ENCODE results near the gene COMP.

DNA sequence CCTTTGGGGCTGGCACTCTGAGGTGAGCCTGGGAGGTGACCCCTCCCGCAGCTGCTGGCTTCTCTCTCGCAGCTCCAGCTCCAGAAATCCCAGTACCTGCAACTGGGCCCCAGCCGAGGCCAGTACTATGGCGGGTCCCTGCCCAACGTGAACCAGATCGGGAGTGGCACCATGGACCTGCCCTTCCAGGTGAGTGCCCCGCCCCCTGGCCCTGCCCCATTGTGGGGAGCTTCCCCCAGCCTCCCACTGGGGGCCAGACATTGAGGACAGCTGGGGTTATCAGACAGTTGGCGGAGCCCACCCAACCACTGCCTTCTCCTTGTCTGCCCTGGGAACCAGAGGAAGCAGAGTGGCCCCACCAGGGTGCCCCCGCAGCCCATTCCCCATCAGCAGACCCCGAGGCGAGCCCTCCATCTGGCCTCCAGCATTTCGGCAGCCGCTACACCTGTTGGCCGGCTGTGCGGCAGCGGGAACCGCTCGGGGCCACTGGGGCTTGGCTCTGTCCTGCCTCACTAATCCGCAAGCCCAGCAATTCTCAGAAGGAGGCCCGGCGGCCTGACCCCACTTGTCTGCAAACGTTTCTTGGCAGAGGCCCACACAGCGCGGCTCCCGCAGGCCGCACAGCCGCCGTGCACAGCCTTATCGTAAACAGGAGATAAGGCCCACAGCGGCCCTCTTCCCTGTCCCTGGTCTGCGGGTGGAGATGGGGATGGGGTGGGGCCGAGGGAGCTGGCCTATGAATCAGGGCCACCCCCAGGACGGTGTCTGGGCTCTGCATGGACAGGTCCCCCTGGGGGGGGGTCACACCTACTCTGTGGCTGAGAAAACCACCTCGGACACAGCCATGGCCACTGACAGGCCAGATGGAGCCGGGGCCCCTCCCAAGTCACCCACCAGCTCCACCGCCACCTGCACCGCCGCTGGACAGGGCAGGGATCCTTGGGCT, 48.0 kb downstream of the COMP start:
- peak in 1 of 2 experiments; percentile 80; a peak in 2 of 4 replicates for TF ChIP-seq EP300 (IDR thresholded peaks at IDR 0.05; ENCODE audit: borderline replicate concordance in 1 of 2, low read depth in 1 of 2, low read length in 1 of 2)
- TF ChIP-seq TAF1 (IDR thresholded peaks at IDR 0.05; ENCODE audit: borderline replicate concordance, low read depth, low read length), result no peak
- no peak for TF ChIP-seq ELF1 (IDR thresholded peaks at IDR 0.05)
- TF ChIP-seq, protein P1, sequence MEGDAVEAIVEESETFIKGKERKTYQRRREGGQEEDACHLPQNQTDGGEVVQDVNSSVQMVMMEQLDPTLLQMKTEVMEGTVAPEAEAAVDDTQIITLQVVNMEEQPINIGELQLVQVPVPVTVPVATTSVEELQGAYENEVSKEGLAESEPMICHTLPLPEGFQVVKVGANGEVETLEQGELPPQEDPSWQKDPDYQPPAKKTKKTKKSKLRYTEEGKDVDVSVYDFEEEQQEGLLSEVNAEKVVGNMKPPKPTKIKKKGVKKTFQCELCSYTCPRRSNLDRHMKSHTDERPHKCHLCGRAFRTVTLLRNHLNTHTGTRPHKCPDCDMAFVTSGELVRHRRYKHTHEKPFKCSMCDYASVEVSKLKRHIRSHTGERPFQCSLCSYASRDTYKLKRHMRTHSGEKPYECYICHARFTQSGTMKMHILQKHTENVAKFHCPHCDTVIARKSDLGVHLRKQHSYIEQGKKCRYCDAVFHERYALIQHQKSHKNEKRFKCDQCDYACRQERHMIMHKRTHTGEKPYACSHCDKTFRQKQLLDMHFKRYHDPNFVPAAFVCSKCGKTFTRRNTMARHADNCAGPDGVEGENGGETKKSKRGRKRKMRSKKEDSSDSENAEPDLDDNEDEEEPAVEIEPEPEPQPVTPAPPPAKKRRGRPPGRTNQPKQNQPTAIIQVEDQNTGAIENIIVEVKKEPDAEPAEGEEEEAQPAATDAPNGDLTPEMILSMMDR (IDR thresholded peaks at IDR 0.05), result no peak
- no peak for TF ChIP-seq GABPA (IDR thresholded peaks at IDR 0.05; ENCODE audit: low read depth)
- TF ChIP-seq MEF2A (IDR thresholded peaks at IDR 0.05; ENCODE audit: borderline replicate concordance, low read depth), result no peak
- TF ChIP-seq RAD21 (IDR thresholded peaks at IDR 0.05; ENCODE audit: low read length), result peak; percentile 35

Measured in SK-N-SH (cell line).